ENCODE results near the gene DCTN2. TPM values are rescaled to one million over a fixed set of nuclear protein-coding genes. Genes with fewer than 3 reads are reported as not detected.

Gene DCTN2
- total and polyA plus RNA-seq, 4 donors: 60.0 to 110 (median 84.2) TPM

- no peak overlapping the region for H3K9ac ChIP-seq (ENCODE audit: insufficient read depth in 1 of 2, low read length in 2 of 2)
- TF ChIP-seq CTCF (IDR thresholded peaks at IDR 0.05; ENCODE audit: control extremely low read depth, extremely low read depth): no peak
- H3K4me1 ChIP-seq (ENCODE audit: control insufficient read depth in 5 of 5, insufficient read depth in 5 of 5, low read length in 5 of 5): no peaks in the 10 kb centered on the region
- no peak overlapping the region for H3K4me3 ChIP-seq
- DNase-seq: no peak
- WGBS, 2 donors: 94 to 96% methylated on average over 8 of the region's 8 CpGs
- H3K27me3 ChIP-seq (ENCODE audit: control insufficient read depth in 3 of 3, insufficient read depth in 3 of 3, low read length in 2 of 3): no peaks in the 10 kb centered on the region
- H3K27ac ChIP-seq (ENCODE audit: low read depth in 1 of 2, low read length in 1 of 2): no peak overlapping the region
- H3K9me3 ChIP-seq (ENCODE audit: control insufficient read depth in 4 of 4, insufficient read depth in 3 of 4, low read length in 3 of 4): no peaks in the 10 kb centered on the region
- H3K36me3 ChIP-seq (ENCODE audit: control insufficient read depth in 4 of 4, insufficient read depth in 4 of 4, low read length in 4 of 4): peaks cover 40 to 59% (median 49%) of the 10 kb centered on the region in 4 donors
- no peak for ATAC-seq (ENCODE audit: insufficient read depth, low FRiP score)
Observed at GRCh38 chr12:57533108-57533507, 13.9 kb downstream of the DCTN2 start.

GRCh38 chr12:57531836-57532235, 15.2 kb downstream of the DCTN2 start:
- Histone ChIP-seq H3K27me3 (ENCODE audit: control insufficient read depth in 3 of 3, insufficient read depth in 3 of 3, low read length in 2 of 3) (no peaks in the 10 kb centered on the region), H3K4me3 (no peak overlapping the region), H3K4me1 (ENCODE audit: control insufficient read depth in 5 of 5, insufficient read depth in 5 of 5, low read length in 5 of 5) (no peaks in the 10 kb centered on the region), H3K9ac (ENCODE audit: insufficient read depth in 1 of 2, low read length in 2 of 2) (no peak overlapping the region), H3K27ac (ENCODE audit: low read depth in 1 of 2, low read length in 1 of 2) (no peak overlapping the region), H3K36me3 (ENCODE audit: control insufficient read depth in 4 of 4, insufficient read depth in 4 of 4, low read length in 4 of 4) (peaks cover 33 to 66% (median 55%) of the 10 kb centered on the region in 4 donors), H3K9me3 (ENCODE audit: control insufficient read depth in 4 of 4, insufficient read depth in 3 of 4, low read length in 3 of 4) (no peaks in the 10 kb centered on the region)
- DNase-seq (no peak), ATAC-seq (ENCODE audit: insufficient read depth, low FRiP score) (no peak)
- WGBS, 2 donors: 87 to 94% methylated on average over 1 of the region's 1 CpG
- TF ChIP-seq CTCF (IDR thresholded peaks at IDR 0.05; ENCODE audit: control extremely low read depth, extremely low read depth): no peak

GRCh38 chr12:57530396-57531142, 16.4 kb downstream of the DCTN2 start:
- Histone ChIP-seq H3K4me3 (no peak overlapping the region), H3K9me3 (ENCODE audit: control insufficient read depth in 4 of 4, insufficient read depth in 3 of 4, low read length in 3 of 4) (no peaks in the 10 kb centered on the region), H3K9ac (ENCODE audit: insufficient read depth in 1 of 2, low read length in 2 of 2) (no peak overlapping the region), H3K36me3 (ENCODE audit: control insufficient read depth in 4 of 4, insufficient read depth in 4 of 4, low read length in 4 of 4) (peaks cover 42 to 77% (median 54%) of the 10 kb centered on the region in 4 donors), H3K27ac (ENCODE audit: low read depth in 1 of 2, low read length in 1 of 2) (no peak overlapping the region), H3K4me1 (ENCODE audit: control insufficient read depth in 5 of 5, insufficient read depth in 5 of 5, low read length in 5 of 5) (no peaks in the 10 kb centered on the region), H3K27me3 (ENCODE audit: control insufficient read depth in 3 of 3, insufficient read depth in 3 of 3, low read length in 2 of 3) (no peaks in the 10 kb centered on the region)
- 89 to 94% methylated on average over 5 of the region's 5 CpGs for WGBS, 2 donors
- TF ChIP-seq CTCF (IDR thresholded peaks at IDR 0.05; ENCODE audit: control extremely low read depth, extremely low read depth): no peak
- no peak for ATAC-seq (ENCODE audit: insufficient read depth, low FRiP score)
- DNase-seq: no peak

Data from lung (tissue), 12 donors.